Posterior cingulate gyrus (tissue), 11 donors: Measurements from ENCODE around the gene ANKK1.

Source experiments
- DNase-seq, 10 donors: peaks; one replicate each; pipeline versions ENCODE4 v3.0.0 to v3.0.0-alpha.2; 2020 to 2021; ENCODE audit warnings: mixed read lengths in 3 of 10
- intact Hi-C: fragments of 100-400 bp; cut with DNase I; formaldehyde crosslinking; loops from one replicate; pipeline ENCODE4 v1.15.1; 2023

The ANKK1 gene

DNA sequence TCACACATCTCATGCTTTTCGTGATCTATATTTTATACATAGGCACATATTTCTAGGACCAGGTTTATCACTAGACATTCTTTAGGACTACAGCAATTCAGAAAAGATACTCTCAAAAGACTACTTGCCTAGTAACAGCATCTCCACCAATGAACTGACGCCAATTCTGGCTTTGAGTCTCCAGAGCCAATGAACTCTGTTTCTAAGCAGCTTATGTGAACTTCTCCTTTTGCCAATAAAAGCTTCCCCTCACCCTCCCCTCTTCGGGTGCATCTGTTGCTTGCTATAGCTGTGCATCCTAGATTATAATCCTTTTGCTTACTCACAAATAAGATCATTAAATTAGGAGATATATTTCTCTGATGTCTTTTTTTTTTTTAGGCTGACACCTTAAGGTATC, 11.4 kb upstream of the ANKK1 start:
- intact Hi-C loops, result loop anchor here (10.0 kb wide), 1 partner anchor 159 kb away; no protein-coding TSS in a partner anchor

DNA sequence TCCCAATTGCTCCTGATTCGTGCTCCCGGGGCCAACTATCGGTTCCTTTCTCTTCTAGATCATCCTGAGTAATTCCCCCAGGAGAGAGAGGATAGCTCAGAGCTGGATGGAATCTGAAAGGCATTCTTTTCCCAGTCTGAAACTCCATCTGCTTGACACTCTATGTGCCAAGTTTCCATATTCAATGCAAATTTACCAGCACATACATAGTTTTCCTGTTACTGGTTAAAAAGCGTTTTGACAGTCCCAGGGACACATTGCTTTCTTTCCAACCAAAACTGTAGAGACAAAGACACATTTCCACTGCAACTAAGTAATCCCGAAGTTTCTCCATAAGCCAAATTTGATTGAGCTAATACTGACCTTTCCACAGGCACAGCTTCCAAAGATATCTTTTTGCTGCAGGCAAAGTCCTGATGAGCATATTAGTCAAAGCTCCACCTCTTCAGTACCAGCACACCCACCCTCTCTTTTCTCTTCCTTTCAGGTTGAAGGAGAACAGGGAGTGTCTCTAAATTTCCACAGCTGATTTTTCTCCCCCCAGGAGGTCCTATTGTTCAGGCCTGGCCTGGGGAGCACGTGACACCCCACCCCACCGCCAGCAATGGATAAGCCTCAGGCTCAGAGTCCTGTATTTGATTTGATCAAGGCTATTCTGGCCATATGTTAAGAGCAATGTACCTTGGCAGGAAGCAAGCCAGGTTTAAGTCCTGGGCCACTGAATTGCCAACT, 9.7 kb upstream of the ANKK1 start:
- intact Hi-C loops, result loop anchor here (10.0 kb wide), 1 partner anchor 157 kb away; no protein-coding TSS in a partner anchor
- no peak for DNase-seq

More for the DNA sequence above, 11.4 kb upstream of the ANKK1 start:
- DNase-seq, result no peak

DNA sequence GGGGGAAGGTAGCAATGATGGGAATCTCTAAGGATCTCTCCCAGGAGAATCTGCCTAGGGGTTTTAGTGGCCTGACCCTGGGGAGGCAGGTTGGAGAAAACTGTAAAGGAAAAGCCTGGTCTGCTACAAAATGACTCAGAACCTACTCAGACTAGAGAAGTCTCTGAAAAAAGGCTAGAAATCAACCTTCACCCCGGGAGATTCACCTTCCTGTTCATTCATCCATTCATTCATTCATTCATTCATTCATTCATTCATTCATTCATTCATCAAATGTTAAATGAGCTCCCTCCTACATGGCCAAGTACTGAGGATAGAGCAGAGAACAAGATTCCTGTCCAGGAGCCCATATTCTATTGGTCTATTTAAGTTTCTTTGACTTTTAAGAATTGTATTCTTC, 8.9 kb upstream of the ANKK1 start:
- DNase-seq, result no peak
- intact Hi-C loops, result loop anchor here (10.0 kb wide), 1 partner anchor 156 kb away; no protein-coding TSS in a partner anchor

DNA sequence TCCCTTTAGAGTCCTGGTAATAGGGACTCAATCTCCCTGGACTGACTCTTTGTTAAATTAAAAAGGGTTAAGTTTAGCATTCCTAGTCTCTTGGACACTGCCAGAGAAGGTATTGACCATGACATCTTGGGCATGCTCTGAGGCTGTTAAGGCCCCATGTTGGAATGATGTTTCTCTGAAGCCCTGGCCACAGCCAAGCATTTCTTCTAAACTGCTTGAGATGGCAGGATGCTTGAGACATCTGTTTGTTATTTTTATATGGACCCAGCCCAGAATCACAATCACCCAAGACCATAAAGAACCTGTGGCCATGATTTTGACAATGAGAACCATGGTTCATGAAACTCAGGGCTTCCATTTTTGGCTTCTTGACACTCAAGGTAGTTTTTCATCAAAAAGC, 5.5 kb upstream of the ANKK1 start:
- no peak for DNase-seq
- intact Hi-C loops, result no loop called here

DNA sequence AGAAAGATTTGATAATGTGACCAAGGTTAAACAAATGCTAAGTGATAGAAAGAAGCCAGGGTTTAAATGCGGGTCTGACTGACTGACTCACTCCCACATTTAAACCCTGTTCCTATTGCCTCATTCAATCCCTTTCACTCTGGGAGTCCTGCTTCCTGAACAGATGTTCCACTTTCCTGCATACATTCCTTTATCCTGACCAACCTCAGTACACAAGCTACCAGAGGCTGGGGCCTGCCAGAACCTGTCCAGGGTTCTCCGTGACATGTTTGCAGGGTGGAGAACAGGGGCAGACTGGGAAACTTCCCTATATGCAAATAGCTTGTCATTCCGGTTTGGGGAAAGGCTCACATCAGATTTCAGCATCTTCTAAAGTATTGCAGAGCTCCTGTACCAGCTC, 3.0 kb upstream of the ANKK1 start:
- intact Hi-C loops, result no loop called here
- no peak for DNase-seq

DNA sequence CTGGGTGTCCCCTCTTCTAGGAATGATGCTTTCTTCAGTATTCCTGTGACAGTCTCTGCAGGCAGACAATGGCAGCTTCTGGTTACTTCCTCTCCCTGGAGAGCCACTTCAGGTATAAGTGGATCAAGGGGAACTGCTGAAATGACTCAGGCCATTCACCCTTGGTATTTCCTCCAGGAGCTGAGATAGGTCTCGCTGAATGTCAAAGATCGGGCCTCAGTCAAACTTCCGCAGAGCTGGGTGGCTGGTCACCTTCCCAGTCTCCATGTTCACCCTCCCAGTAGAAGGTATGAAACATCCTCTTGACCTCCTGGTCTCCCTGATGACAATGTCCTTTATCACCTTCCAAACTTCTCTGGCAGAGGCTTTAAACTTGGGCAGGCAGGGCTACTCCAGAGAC, 1.8 kb upstream of the ANKK1 start:
- no peak for DNase-seq
- intact Hi-C loops, result no loop called here

DNA sequence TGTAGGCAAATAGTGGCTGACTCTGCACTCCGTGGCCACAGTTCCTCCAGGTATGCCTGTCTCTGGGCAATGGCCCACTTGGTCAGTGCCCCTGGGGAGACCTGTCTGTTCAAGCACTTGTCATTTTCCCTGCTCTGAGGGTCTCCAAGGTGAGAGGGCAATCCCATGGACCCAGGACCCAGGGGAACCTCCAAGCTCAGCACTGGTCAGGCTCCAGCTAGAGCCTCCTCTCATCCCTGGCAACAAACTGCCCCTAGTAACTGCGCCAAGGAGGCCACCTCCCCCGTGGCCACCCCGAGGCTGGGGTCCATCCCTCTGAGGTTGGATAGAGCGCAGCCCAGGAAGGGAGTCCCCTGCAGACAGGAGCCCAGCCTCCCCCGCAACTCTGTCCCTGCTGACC, 713 bp upstream of the ANKK1 start:
- intact Hi-C loops, result no loop called here
- DNase-seq, result peak in 2 of 10 donors; percentile 48 to 49

DNA sequence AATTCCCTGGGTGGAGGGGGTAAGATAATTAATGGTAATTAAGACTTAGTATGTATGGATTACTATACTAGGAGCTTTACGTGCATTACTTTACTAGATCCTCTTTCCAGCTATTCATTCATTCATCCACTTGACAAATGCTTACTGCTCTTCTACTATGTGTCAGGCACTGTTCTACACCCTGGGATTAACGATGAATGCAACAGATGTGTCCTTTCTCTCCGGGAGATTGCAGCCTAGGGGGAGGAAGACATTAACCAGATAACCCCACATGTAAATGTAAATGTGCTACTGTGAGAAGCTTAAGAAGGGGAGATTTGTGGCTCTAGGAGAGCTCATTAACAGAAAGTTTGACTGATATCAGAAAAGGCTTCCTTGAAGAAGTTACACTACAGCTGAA, 1.7 kb downstream of the ANKK1 start:
- DNase-seq, result no peak
- intact Hi-C loops, result no loop called here

DNA sequence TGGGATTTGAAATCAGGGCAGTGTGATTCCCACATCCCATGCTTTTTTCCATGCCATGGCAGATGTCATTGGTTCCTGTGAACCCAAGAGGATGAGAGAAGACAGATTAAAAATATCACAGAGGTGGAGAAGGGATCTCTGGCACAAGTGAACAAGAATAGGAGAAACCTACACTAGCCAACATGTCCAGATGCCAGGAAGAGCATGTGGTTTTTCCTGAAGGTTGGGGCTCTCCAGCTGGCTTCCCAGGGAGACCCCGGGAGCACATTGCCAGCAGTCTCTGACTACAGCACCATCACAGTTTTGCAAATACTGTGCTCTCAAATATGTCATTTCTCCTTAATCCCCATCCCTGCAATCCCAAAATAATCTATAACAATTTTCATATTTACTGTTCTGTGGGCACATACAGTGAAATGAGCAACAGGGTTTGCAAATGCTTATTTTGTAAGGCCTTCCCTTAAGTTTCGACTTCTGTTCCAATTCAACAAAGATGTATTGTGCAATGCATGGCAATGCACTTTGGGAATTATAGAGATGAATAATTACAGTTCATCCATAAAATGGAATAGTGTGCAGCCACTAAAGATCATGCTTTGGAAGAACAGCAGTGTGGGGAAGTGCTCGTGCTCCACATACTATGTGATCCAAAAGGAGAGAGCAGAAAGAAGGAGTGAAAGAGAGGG, 4.8 kb downstream of the ANKK1 start:
- intact Hi-C loops, result no loop called here
- no peak for DNase-seq

DNA sequence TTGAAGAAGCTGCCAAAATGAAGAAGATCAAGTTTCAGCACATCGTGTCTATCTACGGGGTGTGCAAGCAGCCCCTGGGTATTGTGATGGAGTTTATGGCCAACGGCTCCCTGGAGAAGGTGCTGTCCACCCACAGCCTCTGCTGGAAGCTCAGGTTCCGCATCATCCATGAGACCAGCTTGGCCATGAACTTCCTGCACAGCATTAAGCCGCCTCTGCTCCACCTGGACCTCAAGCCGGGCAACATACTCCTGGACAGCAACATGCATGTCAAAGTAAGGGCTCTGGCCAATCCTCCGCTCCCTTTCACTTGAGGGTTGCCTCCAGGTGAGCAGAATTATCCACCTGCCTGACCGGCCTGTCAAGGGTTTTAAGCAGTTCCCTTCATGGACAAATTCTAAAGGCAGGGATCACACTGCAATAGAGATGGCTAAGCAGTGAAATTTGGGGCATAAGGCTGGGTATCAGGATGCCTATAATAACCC, 6.0 kb downstream of the ANKK1 start:
- intact Hi-C loops, result no loop called here
- peak in 1 of 10 donors; percentile 59 for DNase-seq

DNA sequence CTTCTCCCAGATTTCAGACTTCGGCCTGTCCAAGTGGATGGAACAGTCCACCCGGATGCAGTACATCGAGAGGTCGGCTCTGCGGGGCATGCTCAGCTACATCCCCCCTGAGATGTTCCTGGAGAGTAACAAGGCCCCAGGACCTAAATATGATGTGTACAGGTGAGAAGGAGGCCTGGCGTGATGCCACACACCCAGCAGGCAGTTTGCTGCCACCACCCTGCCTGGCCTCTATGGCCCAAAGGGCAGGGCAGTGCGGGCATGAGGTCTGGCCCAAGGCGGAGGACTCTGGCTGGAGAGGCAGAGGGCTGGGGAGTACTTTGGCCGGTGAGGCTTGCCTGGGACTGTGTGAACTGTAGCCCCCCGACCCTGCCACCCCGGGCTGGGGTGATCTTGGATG, 7.3 kb downstream of the ANKK1 start:
- intact Hi-C loops, result no loop called here
- peak in 1 of 10 donors; percentile 69 for DNase-seq

DNA sequence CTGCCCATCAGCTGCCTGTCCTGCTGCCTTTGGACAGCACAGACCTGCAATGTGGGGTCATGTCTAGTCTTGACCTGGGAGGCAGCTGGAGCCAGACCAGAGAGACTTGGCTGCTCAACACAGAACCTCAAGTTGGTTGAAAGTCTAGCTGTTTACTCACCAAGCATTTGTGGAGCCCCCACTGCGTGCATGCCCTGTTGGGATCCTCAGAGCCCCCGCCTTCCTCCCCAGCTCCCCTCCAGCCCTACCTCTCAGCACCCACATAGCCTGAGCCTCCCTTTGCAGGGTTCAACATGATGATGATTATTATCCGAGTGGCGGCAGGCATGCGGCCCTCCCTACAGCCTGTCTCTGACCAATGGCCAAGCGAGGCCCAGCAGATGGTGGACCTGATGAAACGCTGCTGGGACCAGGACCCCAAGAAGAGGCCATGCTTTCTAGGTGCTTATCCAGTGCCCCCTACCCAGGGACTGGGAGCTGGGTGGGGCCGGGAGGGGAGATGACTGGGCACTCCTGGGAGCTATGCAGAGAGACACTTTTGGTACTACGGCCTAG, 8.3 kb downstream of the ANKK1 start:
- no peak for DNase-seq
- intact Hi-C loops, result no loop called here

DNA sequence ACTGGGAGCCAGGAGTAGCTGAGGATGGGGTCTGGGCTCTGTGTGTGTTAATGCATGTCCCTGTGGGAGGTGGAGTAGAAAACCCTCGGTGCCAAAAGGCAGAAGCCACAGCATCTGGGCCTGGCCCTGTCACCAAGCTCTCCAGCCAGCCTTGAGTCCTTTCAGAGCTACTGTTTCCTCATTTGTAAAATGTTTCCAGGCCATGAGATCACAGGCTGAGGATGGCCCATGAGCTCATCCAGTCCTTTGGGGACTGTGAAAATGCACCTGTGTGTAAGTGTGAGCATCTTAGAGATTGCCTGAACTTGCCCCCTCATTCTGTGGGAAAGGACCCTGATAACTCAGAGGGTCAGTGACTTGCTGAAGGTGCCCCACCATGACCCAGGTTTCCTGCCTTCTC, 9.1 kb downstream of the ANKK1 start:
- intact Hi-C loops, result no loop called here
- DNase-seq, result no peak

DNA sequence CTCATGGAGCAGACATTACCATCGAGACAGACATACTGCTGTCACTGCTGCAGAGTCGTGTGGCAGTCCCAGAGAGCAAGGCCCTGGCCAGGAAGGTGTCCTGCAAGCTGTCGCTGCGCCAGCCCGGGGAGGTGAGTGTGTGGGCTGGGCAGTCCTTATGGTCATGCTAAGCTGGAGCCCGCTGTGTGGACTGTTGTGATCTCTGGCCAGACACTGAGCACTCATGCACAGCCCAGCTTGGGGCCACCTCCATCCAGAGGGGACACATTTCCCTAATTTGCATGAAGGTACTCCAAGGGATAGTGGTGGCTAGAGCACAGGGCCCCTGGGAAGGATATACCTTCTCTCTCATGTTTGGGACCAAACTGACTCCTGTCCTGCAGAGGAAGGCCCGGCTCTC, 9.6 kb downstream of the ANKK1 start:
- intact Hi-C loops, result no loop called here

DNA sequence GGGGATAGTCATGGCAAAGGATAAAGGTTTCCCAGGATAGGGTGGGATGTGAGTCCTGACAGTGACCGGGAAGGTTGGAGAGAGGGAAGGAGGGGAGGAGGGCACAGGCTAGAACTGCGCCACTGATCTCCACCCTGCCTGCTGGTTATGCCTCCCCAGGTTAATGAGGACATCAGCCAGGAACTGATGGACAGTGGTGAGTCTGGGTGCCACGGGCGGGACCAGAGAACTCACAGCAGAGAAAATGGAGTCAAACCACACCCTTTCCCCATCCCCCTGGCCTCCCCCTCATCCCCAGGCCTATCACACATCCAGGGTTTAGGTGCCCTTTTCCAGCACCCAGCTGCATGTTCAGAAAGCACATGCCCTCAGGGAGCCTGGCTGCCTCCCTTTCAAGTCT, 10.2 kb downstream of the ANKK1 start:
- peak in 2 of 10 donors; percentile 24 to 69 for DNase-seq
- intact Hi-C loops, result no loop called here

More for the DNA sequence above, 9.6 kb downstream of the ANKK1 start:
- no peak for DNase-seq

DNA sequence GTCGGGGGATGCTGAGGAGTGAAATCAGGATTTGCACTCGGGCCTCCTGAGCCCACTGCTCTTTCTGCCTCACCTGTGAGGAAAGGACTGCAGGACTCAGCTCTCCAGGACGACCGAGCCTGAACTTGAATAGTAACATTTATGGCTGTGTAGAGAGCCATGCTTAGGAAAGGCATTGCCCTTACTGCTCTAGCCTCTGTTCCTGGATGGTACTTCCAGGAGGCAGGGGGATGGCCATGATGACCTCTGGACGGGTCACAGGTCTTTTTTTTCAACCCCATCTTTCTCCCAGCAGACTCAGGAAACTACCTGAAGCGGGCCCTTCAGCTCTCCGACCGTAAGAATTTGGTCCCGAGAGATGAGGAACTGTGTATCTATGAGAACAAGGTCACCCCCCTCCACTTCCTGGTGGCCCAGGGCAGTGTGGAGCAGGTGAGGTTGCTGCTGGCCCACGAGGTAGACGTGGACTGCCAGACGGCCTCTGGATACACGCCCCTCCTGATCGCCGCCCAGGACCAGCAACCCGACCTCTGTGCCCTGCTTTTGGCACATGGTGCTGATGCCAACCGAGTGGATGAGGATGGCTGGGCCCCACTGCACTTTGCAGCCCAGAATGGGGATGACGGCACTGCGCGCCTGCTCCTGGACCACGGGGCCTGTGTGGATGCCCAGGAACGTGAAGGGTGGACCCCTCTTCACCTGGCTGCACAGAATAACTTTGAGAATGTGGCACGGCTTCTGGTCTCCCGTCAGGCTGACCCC, 11.3 kb downstream of the ANKK1 start:
- intact Hi-C loops, result no loop called here
- peak in 1 of 10 donors; percentile 65 for DNase-seq

DNA sequence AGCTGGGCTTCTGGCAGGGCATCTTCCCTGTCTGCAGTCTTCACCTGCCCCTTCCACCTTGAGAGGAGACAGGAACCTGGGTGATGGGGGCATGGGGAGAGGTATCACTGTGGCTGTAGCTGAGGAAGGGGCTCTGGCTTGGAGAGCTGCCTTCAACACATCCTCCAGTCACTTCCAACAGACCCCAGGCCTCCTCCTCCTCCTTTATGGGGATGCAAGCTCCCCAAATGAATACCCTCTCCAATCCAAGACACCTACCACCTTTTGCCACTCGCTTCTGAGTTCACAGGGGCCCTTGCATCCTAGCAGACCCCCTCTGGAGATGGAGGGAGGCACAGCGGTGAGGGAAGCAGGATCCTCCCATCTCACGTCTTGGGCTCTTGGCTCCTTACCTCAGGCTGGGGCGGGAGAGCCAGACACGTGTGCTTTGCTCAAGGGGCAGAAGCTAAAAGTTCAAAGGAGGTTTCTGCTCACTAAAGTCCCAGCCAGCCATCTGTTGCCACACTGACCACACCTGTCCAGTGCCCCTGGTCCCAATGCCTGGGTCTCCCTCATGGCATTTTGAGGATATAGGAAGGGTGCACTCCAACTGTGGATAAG, 13.2 kb downstream of the ANKK1 start:
- intact Hi-C loops, result no loop called here
- peak in 1 of 10 donors; percentile 61 for DNase-seq

DNA sequence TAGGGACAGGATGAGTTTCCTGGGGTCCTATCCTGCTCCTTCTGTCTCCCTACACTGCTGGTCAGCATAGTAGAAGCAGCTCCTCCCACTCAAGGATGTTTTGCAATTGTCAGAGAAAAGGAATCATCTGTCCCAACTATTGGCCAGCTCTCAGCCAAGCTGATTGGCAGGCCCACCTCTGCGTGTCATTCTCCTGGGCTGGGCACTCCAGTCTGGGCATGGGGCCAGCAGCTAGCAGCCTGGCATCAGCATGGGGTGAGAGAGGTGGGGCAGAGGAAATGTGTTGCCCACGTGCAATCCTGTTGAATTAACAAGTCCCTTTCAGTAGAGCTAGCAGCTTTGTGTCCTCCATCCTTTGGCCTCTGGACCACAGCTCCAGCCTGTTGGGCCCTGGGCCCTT, 14.1 kb downstream of the ANKK1 start:
- peak in 7 of 10 donors; percentile 26 to 90 (median 44) for DNase-seq
- intact Hi-C loops, result no loop called here

DNA sequence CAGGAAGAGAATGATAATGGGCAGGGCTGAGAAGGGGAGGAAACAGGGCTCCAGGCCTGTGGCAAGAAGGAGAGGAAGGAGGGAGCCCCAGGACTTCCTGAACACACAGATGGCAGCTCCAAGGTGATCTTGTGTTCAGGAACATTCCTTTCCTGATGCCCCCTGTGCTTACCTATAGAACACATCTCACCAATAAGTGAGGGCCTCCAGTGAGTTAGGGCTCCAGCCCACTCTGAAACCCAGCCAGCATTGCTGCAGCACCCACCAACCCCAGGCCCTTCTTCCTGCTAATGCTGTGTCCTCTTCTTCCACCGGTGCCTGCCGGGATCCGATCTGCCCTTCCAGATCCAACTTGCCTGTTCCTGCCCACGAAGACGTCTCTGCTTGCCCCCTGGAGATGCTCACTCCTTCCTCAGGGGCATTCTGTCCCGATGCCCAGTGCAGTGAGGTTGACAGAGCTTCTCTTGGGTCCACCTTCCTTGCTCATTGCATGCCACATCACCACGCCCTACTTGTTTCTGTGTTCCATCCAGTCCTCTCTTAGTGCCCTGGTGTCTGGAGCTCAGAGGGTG, 17.4 kb downstream of the ANKK1 start:
- no peak for DNase-seq
- intact Hi-C loops, result no loop called here
